NCI-H524 (cell line): ENCODE results near the gene CDK4.

ENCODE experiments used
- DNase-seq, 2 experiments: peaks; one replicate each; lab custom pipeline; 2025; lab: John Stamatoyannopoulos, UW

The CDK4 gene

DNA sequence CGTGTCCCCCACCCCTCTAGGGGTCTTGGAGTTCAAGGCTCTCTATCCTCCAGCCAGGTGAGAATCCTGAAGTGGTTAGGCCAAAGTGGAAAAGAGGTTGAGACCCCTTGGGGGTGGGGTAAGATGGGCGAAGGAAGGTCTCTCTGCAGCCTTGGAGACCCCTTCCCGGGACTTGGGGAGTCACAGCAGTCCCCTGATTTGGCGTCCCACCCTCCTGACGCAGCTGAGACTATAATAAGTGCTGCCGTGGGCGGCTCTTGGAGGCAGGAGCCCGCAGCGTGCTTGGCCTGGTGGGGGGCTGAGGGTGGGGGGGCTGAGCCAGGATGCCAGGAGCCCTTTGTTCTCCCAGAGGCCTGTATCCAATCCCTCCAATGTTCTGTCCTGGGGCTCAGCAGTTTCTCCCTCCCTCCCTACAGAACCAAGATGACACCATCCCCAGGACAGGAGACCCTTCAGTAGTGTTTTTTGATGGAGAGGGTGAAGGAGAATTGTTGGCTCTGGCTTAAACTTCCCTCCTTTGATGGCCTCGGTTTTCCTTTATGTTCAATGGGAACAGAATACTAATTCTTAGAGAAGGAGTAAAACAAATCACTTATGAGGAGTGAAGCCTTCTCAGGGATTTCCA lies 12.1 kb downstream of the CDK4 start:
- DNase-seq = no peak

- DNase-seq = peak; percentile 62 to 70
These were observed 12.7 kb downstream of the CDK4 start for GRCh38 chr12:57739387-57739786.

- peak; percentile 52 to 64 for DNase-seq
These were observed 13.4 kb downstream of the CDK4 start, which contains the start of gene AGAP2 for GRCh38 chr12:57738661-57739237. AGAP2 (minus strand) TSS chr12:57738742; CDS start chr12:57738246, 496 bp downstream.

GRCh38 chr12:57737467-57738460 lies 14.3 kb downstream of the CDK4 start:
- DNase-seq = peak in 1 of 2 experiments; percentile 44

GRCh38 chr12:57736741-57737466 lies 15.2 kb downstream of the CDK4 start:
- DNase-seq = peak in 1 of 2 experiments; percentile 31

GRCh38 chr12:57735952-57736740 lies 16.0 kb downstream of the CDK4 start:
- DNase-seq = peak; percentile 56 to 62

DNA sequence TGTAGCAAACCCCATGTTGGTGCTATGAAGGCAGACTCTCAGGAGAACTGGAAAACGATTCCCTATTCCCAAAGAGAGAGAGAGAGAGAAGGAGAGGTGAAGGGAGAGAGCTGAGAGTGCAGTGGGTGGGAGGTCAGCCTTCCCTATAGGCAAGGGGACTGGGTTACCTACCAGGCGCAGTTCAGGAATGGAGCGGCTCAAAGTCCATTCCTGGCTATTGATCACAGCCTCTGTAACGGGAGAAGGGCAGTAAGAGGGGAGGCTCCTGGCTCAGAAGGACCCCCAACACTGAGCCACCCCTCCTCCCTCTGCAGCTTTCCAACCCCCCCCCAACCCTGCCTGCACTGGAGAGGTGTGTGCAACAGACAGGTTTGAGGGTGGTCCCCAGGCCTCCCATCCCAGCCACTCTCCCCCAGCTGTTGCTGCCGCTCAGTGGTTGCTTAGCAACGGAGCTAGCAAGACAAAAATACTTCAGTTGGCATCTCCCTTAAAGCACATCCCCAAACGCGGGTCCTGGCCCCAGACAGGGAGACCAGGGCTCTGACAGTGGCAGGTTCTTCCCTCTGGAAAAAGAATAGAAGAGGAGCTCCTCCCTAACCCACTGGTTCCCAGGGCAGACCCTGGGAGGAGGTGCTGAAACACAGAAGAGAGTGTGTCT lies 16.8 kb downstream of the CDK4 start:
- DNase-seq = peak; percentile 79 to 89

- no peak for DNase-seq
These were observed 17.5 kb downstream of the CDK4 start for GRCh38 chr12:57734591-57734990.

DNA sequence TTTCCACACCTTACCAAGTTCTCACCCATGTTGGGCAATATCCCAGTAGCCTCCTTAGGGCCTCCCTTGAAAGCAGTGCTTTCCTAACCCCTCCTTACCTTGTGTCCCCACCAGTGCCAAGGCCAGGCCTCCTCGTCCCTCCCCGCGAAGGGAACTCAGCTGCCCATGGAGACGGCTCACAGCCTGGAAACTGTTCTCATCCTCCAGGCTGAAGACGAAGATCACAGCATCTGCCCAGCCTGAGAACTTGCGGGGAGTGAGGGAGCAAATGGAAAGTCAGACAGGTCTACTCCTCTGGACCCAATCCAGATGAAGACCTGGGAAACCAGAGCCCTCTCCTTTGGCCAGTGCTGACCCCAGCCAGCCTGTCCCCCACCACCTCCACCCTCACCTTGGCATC lies 18.2 kb downstream of the CDK4 start:
- DNase-seq = no peak

GRCh38 chr12:57732726-57733593 lies 19.1 kb downstream of the CDK4 start:
- DNase-seq = no peak

GRCh38 chr12:57732270-57732669 lies 19.8 kb downstream of the CDK4 start:
- no peak for DNase-seq

GRCh38 chr12:57731411-57732080 lies 20.6 kb downstream of the CDK4 start:
- DNase-seq = no peak

- no peak for DNase-seq
These were observed 21.6 kb downstream of the CDK4 start for GRCh38 chr12:57730336-57731067.

- no peak for DNase-seq
These were observed 22.7 kb downstream of the CDK4 start for GRCh38 chr12:57729321-57729844.

DNA sequence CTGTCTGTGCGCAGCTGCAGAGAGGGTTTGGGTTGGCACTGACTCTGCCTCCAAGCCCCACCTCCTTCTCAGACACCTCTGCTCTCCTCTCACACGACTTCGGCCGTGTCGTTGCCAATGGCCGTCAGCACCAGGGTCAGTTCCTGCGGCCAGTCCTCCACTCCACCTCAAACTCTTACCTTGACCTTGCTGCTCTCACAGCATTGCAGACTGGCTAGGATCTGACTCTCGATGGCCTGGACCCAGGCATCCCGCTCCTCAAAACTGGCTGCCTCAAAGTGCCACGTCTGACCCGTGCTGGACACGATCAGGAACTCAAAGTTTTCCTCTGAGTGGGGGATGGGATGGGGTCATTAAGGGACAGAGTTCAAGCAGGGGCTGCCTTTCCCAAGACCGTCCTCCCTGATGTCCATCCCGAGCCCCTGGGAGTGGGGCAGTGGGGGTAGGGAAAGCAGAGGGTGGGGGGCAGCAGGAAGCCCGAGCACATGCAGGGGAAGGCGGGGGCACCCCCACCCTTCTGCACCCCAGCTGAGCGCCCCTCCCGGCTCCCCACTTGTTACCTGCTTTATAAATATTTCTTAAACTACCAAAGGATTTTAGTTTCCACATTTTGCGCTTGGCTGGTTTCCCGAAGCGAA lies 24.2 kb downstream of the CDK4 start:
- no peak for DNase-seq

DNA sequence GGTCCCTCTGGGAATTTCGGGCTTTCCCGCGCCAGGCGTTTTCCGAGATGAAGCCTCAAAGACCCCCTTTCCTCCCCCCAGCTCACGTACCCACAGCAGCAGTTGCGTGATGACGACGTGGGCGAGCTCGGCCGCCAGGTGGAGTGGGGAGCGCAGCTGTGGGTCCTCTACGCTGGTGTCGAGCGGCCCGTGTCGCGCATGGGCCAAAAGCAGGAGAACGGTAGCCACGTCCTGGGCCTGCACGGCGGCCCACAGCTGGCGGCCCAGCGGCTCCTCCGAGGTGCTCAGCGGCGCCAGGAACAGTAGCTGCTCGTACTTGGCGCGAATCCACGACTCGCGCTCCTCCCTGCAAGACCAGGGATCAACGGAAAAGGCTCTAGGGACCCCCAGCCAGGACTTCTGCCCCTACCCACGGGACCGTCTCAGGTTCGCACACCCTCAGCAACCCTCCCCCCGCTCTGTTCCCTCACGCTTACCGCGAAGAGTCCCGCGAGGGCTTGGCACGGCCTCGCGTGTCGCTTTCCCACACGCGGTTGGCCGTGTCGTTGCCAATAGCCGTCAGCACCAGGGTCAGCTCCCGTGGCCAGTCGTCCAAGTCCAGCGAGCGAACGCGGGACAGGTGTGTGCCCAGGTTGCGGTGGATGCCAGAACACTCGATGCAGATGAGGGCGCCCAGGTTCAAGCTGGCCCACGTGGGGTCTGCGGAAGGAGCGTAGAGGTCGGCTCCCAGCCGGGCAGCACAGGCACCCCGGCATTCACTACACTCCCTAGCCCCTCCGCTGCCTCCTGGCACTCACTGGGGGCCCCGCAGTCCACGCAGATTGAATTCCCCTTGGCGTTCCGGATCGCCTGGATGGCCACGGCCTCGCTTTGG lies 25.0 kb downstream of the CDK4 start:
- DNase-seq = peak; percentile 28 to 64
